Right atrium auricular region (tissue), 2 donors: ENCODE results near the gene SLC34A3. TPM values are rescaled to one million over a fixed set of nuclear protein-coding genes. Genes with fewer than 3 reads are reported as not detected.

ENCODE experiments used
- DNase-seq: peaks from one replicate; pipeline ENCODE4 v3.0.0-alpha.2; 2019; ENCODE audit warnings: low spot score
- H3K27ac ChIP-seq, 2 donors: fragments of 200-600 bp; sonication (generic); 1 replicate in 1 of 2; 2 replicates in 1 of 2; pipeline ENCODE4 v1.5.1; 2016 to 2019
- H3K27me3 ChIP-seq, 2 donors: fragments of 200-600 bp; sonication (generic); one replicate each; pipeline versions ENCODE4 v1.5.1 to v1.6.0; 2017 to 2019
- H3K36me3 ChIP-seq: fragments of 200-600 bp; sonication (generic); one replicate; pipeline ENCODE4 v1.5.1; 2016
- H3K4me1 ChIP-seq, 2 donors: fragments of 200-600 bp; sonication (generic); one replicate each; pipeline versions ENCODE4 v1.5.1 to v1.6.0; 2017 to 2019
- H3K4me3 ChIP-seq, 2 donors: fragments of 200-600 bp; sonication (generic); 1 replicate in 1 of 2; 2 replicates in 1 of 2; pipeline ENCODE4 v1.5.1; 2017 to 2019; ENCODE audit warnings: mild to moderate bottlenecking in 1 of 2, moderate library complexity in 1 of 2
- H3K9me3 ChIP-seq, 2 donors: fragments of 200-600 bp; sonication (generic); one replicate each; pipeline ENCODE4 v1.5.1; 2019
- total RNA-seq, 2 donors: library from RNA; depleted of rRNA; stranded (reverse); fragments of >200 nt; gene quantifications; one replicate each; pipeline ENCODE4 v1.1.0, GENCODE V29; 2016
- TF ChIP-seq, protein P1 (sequence below), 2 donors: fragments of 200-600 bp; sonication (generic); IDR thresholded peaks; one replicate each; pipeline ENCODE4 v1.5.1; 2019; ENCODE audit warnings: antibody characterized with exemption in 2 of 2

Gene SLC34A3
- total RNA-seq, 2 donors from 2014 or later, result not detected

DNA sequence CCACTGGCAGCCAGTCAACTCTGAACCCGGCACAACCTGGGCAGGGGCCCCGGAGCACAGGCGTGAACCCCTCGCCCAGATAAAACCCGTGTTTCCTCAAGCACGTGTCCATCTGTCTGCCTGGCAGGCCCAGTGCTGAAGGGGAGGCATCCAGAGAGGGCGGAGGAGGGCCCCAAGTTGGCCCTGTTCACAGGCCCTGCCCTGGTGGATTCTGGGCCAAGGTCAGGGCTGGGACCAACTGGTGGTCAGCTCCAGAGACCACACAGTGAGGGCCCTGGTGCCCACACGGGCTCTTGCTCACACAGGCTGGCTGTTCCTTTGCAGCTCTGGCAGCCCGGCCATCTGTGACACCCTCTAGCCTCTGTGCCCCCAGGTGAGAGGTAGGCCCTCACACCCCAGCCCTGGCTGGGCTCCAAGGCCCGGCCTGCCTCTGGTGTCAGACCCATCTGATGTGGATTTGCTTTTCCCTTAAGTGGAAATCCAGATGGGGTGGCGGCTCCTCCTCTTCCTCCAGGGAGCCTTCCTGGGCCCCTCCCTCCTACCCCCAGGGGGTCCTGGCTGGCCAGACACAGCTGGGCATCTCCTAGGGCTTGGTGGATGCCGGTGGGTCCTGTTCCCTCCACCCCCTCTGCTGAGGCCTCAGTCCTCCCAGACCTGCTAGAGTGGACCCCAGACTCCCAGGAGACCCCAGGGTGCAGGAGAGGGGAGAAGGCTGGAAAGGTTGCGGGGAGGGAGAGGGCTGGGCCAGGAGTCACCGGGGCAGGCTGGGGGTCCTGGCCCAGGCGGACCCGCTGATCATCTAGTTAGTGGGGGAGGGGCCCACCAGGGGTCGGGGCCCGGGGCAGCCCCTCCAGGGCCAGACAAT is 19.9 kb downstream of the SLC34A3 start:
- Histone ChIP-seq H3K4me3 (no peak overlapping the region), H3K27ac (no peak overlapping the region), H3K9me3 (no peaks in the 10 kb centered on the region), H3K27me3 (no peaks in the 10 kb centered on the region), H3K4me1 (peaks cover 0 to 26% of the 10 kb centered on the region in 2 donors), H3K36me3 (no peaks in the 10 kb centered on the region)
- DNase-seq, result no peak
- TF ChIP-seq, protein P1, sequence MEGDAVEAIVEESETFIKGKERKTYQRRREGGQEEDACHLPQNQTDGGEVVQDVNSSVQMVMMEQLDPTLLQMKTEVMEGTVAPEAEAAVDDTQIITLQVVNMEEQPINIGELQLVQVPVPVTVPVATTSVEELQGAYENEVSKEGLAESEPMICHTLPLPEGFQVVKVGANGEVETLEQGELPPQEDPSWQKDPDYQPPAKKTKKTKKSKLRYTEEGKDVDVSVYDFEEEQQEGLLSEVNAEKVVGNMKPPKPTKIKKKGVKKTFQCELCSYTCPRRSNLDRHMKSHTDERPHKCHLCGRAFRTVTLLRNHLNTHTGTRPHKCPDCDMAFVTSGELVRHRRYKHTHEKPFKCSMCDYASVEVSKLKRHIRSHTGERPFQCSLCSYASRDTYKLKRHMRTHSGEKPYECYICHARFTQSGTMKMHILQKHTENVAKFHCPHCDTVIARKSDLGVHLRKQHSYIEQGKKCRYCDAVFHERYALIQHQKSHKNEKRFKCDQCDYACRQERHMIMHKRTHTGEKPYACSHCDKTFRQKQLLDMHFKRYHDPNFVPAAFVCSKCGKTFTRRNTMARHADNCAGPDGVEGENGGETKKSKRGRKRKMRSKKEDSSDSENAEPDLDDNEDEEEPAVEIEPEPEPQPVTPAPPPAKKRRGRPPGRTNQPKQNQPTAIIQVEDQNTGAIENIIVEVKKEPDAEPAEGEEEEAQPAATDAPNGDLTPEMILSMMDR (IDR thresholded peaks at IDR 0.05), result no peak

DNA sequence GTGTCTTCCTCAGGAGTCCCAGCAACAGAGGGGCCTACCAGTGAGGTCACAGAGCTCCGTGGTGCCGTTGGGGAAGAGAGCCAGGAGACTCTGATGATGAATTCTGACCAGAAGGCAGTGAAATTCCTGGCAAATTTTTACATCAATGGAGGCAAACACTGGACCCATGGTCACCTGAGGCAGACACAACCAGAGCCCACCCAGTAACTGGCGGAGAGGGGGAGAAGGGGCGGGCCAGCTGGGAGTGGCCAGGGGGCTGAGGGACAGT is 20.4 kb downstream of the SLC34A3 start, which contains the start of gene STPG3:
Gene STPG3, plus strand, starts transcription at position 93 of the 268 bp plus-strand sequence. Its CDS starts 1 bp downstream, at position 94.
- no peaks in the 10 kb centered on the region for H3K27me3 ChIP-seq
- H3K4me3 ChIP-seq, result no peak within 1 kb of the TSS
- H3K9me3 ChIP-seq, result no peaks in the 10 kb centered on the region
- no peak within 1 kb of the TSS for H3K27ac ChIP-seq
- peaks cover 0 to 30% of the 10 kb centered on the region in 2 donors for H3K4me1 ChIP-seq
- TF ChIP-seq, protein P1 (IDR thresholded peaks at IDR 0.05), result no peak
- no peaks in the 10 kb centered on the region for H3K36me3 ChIP-seq
- DNase-seq, result no peak

DNA sequence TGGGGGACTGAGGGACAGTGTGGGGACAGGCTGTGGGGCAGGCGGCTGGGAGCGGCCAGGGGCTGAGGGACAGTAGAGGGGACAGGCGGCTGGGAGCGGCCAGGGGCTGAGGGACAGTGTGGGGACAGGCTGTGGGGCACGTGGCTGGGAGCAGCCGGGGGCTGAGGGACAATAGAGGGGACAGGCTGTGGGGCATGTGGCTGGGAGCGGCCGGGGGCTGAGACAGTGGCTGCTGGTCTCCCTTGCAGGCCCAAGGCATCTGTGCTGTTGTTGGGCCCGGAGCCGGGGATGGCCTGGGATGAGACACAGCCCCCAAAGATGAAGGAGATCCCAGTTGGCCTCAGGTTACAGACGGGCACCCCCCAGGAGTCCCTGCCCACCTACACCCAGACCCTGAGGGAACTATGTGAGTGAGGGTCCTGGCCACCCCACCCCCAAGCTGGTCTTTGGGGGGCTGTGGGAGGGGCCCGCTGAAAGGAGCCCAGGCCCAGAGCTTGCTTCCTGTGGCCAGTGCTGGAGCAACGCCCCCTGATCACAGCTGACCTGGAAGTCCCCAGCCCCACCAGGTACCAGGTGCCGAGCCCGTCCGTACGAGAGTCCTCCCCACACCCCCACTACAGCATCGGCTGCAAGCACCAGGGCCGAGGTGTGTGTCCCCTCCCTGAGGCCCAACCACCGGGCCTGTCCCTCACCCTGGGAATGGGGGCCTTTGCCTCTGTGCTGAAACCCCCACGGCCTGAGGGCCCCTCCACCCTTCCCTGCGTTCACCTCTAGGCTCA is 21.0 kb downstream of the SLC34A3 start:
- Histone ChIP-seq H3K4me1 (peaks cover 0 to 36% of the 10 kb centered on the region in 2 donors), H3K27ac (no peak overlapping the region), H3K9me3 (no peaks in the 10 kb centered on the region), H3K36me3 (peaks cover 3% of the 10 kb centered on the region), H3K4me3 (no peak overlapping the region), H3K27me3 (no peaks in the 10 kb centered on the region)
- TF ChIP-seq, protein P1 (IDR thresholded peaks at IDR 0.05), result no peak
- no peak for DNase-seq

DNA sequence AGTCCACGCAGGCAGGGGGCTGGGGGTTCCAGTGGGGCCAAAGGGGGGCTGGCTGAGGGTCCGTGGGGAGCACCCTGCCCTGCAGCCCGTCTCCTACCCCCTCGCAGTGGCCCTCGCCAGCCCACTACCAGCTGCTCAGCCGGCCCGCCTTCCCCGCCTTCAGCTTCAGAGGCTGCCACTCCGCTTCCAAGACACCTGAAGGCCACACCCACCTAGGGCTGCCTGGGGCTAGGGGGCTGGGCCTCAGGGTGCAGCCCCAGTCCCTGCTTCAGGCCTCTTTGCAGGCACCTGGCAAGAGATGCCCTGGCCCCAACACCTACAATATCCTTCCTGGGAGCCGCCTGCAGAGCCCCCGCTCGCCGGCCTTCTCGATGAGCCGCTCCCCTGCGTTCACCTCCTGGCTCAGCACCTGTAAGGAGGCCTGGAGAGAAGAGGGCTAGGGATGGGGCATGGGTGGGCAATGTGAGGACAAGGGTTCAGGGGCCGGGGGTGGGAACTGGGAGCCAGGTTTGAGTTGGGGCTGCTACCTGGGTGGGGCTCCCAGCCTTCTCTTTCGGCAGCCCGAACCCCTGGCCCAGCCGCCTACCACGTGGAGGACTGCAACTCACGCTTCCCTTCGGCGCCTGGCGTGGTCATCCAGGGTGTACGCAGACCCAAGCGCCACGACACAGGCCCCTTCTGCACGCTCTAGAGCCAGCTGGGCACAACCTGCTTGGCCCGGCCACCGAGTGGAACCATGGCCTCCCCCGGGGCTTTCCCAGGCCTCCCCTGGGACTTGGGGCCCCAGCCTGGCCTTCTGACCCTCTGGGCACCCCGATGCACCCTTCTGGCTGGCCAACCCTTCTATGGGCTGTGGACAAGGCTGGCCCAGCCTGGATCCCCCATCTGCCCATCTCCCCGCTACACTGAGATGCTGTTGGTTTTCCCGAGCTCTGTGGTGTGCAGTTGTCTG is 22.1 kb downstream of the SLC34A3 start:
- no peaks in the 10 kb centered on the region for H3K27me3 ChIP-seq
- H3K36me3 ChIP-seq, result peaks cover 4% of the 10 kb centered on the region
- no peak overlapping the region for H3K27ac ChIP-seq
- no peaks in the 10 kb centered on the region for H3K9me3 ChIP-seq
- no peak for DNase-seq
- TF ChIP-seq, protein P1 (IDR thresholded peaks at IDR 0.05), result no peak
- H3K4me3 ChIP-seq, result no peak overlapping the region
- peaks cover 0 to 40% of the 10 kb centered on the region in 2 donors for H3K4me1 ChIP-seq
